Measurements from ENCODE around the gene ZNF777.
"Not testable (repeated sequence)": the region's sequence is repeated elsewhere in the genome, so short reads cannot be mapped to it uniquely, and the experiment has no call there.

ZNF777 gene

DNA sequence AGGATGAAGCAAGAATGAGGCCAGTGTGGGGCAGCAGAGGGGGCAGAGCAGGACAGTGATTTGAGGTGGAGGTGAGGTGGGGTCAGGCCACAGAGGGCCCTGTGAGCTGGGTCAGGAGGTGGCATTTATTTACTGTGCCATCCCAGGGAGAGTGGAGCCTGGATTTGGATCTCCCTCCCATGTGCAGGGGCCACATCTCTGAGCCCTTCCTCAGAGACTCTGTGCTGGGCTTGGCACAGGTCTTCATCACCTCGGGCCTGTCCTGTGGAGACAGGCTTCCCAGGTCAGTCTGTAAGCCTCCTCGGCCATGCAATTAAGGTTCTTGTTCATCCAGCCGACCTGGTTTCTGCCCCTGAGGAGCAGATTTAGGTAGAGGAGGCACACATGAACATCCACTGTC is 40.9 kb downstream of the ZNF777 start:
- DNase-seq (ENCODE audit: low read depth in 2 of 3, low spot score in 1 of 3), result no peak

DNA sequence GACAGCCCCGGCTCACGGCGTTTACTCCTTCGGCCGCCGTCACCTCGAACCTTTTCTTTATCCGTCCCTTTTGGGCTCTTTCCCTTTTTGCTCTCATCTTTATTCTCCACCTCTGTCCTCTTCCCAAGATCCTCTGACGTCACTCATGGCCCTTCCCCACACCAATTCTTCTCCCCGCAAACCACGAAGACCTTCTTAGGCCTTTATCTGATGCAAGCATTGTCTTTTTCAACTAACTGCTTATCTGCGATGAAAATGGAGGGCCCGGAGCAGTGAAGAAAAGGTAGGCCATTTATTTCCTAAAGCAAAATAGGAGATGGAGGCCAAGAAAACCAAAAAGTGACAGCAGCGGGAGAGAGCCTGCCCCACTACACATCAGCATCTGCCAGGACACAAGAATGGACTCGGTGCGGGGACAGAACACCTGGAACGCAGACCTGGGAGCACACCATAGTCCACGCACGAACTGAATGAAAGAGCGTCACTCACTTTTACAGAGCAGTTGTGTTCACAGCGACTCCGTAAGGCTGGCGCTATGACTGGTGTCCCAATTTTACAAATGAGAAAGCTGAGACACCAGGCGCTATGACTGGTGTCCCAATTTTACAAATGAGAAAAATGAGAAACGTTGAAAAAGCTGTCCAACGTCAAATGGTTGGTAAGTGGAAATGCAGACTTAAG is 45.3 kb downstream of the ZNF777 start:
- no peak for DNase-seq (ENCODE audit: low read depth in 2 of 3, low spot score in 1 of 3)

DNA sequence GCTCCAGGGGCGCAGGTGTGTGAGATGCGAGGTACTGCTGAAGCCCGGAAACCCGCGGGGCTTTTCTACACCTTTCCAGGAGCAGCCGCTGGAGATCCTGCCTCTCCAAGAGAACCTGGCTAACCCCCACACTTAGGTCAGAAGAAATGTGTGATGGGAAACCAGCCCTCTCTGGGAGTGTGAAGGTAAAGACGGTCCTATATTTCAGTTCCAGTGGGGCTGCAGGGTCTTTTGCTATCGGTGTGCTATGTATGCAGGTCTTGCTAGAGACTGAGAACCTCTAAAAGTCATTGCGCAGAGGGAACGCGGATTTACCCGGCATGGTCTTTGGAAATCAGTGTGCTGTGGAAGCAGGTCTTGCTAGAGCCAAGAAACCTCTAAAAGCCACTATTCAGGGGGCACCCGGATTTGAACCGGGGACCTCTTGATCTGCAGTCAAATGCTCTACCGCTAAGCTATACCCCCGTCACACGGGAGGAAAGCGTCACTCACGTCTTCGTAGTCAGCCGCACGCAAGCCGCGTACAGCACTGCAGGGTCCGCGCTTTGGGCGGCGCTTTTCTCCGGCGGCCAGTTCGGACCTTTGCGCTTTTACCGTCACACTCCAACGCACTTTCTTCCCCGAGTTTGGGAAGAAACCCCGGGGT is 46.0 kb downstream of the ZNF777 start:
- DNase-seq (ENCODE audit: low read depth in 2 of 3, low spot score in 1 of 3), result peak; percentile 24 to 62 (median 30)

DNA sequence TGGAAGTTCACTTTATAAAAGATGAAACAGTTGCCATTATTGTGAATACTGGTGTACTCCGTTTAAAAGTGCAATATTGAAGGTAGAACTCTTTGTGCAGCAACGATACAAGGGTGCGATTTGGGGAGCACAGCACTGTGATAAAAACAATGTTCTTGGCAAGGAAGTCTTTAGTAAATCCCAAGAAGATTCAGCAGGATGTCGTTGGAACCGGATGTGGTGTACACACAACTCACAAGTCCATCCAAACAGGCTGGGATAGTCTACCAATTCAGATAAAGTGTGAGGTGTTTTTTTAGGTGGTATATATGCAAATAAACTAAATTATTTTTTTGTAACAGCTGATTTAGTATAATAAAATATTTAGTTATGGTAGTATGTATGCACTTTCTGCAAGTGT is 46.7 kb downstream of the ZNF777 start:
- no peak for DNase-seq (ENCODE audit: low read depth in 2 of 3, low spot score in 1 of 3)

DNA sequence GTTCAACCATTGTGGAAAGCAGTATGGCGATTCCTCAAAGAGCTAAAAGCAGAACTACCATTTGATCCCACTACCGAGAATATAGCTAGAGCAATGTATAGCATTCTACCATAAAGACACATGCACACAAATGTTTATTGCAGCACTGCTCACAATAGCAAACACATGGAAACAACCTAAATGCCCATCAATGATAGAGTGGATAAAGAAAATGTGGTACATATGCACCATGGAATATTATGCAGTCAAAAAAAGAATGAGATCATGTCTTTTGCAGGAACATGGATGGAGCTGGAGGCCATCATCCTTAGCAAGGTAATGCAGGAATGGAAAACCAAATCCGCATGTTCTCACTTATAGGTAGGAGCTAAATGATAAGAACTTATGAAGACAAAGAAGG is 47.8 kb downstream of the ZNF777 start:
- not testable (repeated sequence) for DNase-seq (ENCODE audit: low read depth in 2 of 3, low spot score in 1 of 3)

DNA sequence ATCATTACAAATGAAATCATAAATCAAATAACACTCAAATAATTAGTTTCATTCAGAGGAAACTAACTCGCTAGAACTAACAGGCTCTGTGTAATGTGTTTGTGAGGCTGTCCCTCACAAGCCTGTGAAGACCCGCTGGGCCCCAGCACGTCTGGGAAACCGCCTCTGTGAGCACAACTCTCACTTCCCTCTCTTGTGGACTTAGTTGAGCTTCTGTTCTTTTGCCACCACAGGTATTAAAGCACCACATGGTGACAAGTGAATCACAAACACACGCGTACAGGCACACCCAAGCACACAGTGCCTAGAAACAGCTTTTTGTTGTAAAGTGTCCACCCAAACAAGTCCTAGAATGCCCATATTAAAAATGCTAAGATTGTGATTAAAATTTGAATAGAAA is 51.0 kb downstream of the ZNF777 start:
- no peak for DNase-seq (ENCODE audit: low read depth in 2 of 3, low spot score in 1 of 3)

DNA sequence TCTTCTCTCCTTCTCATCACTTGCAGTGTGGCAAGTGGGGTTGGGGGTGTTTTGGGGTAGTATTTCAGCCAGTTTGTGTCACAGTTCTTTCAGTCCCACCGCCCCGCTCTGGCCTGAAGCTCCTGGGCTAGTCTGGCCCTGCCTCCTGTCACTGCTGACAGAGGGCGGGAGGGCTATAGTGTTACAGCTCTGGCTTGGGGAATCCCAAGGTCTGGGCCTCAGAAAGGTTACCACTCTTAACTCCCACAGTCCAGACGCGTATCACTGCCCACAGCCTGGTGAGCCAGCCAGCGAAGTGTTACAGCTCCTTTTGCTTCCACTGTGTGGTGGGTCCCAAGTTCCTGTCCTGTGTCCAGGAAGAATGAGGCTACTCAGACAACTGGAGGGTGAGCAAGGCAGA is 56.0 kb downstream of the ZNF777 start:
- DNase-seq (ENCODE audit: low read depth in 2 of 3, low spot score in 1 of 3), result no peak

DNA sequence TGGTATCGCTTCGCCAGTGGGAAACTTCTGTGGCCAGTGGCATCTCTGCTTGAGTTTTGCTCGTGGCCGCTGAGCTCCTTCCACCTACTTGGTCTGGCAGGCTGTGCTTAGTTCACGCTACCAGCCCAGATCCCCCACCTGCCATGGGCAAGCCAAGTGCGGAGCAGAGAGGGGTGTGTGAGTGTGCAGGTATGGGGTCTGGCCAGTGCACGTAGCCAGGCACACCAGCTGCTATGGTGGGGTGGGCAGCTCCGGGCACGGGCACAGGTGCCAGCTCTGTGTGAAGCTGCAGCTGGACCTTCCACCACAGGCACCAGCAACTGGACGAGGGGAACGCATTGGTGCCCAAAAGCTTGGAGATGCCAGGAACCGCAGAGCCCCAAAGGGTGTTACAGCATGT is 56.5 kb downstream of the ZNF777 start:
- no peak for DNase-seq (ENCODE audit: low read depth in 2 of 3, low spot score in 1 of 3)

DNA sequence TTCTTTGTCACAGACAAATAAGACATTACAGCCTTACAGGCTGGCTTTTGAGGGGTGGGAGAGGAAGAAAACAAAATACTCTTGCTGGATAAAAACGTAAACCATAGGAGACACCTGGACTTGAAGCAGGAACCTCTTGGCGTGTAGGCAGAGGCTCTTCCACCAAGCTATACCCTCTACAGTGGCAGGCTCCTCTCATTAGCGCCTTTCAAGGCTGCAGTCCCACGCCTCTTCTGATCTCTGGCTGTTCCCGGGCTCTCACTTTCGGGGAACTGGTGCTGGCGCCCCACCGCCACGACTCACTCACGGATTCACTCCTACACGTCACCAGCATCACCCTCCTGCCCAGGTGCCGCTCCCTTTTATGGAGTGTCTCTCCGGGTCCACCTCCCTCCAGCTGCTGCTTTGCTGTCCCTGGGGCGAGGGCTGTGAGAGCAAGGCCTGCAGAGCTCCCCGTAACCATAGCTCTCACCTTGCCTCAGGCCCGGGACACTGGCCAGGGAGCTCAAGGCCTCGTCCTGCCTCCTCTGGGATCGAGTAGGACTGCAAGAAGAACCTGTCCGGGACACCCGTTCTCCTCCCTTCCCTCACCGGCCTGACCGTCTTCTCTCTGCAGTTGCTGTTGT is 62.6 kb downstream of the ZNF777 start:
- DNase-seq (ENCODE audit: low read depth in 2 of 3, low spot score in 1 of 3), result no peak

DNA sequence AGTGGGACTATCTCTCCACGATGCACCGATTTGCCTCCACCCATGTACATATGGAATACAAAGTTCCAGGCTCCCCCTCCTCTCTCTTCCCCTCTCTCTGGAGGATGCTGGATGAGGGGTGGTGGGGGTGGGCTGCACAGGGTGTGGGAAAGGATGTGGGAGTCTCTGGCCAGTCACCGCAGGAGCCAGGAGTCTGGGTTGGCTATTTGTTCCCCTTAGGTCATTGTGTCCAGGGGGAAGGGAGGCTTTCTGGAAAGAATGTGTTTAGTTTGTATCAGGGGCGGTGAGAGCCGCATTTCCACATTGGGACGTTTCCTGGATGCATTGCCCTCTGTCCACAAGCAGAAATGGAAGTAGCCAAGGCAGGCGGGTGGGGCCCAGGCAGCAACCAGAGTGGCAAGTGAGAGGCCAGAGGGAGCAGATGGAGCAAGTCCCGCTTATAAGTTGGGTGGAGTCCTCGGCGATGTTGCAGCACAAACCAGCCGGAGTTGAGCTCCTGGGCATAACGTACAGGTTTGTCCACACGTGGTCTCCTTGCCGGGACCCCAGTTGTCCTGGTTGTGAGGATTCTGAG is 63.3 kb downstream of the ZNF777 start:
- no peak for DNase-seq (ENCODE audit: low read depth in 2 of 3, low spot score in 1 of 3)

DNA sequence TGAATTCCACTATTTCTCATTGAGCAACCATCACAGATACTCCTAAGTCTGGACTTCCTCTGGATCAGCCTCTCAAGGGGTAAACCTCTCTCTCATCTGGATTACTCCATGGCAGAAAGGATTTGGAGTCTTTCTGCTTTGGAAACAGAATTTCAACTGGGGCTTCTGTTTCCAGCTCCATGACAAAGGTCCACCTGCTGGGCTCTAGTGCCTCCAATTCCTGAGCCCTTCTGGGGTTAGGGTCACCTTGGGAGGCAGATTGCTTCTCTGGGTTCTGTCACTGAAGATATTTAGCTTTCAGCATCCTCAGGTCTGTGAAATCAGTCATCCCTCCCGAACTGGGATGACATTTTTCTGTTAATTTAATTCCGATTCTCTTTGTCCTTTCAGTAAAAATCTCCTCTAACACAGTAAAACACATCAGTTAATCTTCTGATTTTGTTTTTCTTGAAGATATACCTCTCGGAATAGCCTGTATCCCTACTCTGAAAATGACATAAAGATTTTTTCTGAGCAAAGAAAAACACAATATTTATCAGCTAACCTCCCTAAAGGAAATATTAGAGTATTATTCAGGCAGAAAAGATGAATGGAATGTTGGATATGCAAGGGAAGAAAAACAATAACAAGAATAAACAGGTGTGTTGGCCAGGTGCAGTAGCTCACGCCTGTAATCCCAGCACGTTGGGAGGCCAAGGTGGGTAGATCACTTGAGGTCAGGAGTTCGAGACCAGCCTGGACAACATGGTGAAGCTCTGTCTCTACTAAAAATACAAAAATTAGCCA is 72.1 kb downstream of the ZNF777 start:
- not testable (repeated sequence) for DNase-seq (ENCODE audit: low read depth in 2 of 3, low spot score in 1 of 3)

DNA sequence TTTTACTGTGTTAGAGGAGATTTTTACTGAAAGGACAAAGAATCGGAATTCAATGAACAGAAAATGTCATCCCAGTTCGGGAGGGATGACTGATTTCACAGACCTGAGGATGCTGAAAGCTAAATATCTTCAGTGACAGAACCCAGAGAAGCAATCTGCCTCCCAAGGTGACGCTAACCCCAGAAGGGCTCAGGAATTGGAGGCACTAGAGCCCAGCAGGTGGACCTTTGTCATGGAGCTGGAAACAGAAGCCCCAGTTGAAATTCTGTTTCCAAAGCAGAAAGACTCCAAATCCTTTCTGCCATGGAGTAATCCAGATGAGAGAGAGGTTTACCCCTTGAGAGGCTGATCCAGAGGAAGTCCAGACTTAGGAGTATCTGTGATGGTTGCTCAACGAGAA is 74.3 kb downstream of the ZNF777 start:
- DNase-seq (ENCODE audit: low read depth in 2 of 3, low spot score in 1 of 3), result not testable (repeated sequence)

DNA sequence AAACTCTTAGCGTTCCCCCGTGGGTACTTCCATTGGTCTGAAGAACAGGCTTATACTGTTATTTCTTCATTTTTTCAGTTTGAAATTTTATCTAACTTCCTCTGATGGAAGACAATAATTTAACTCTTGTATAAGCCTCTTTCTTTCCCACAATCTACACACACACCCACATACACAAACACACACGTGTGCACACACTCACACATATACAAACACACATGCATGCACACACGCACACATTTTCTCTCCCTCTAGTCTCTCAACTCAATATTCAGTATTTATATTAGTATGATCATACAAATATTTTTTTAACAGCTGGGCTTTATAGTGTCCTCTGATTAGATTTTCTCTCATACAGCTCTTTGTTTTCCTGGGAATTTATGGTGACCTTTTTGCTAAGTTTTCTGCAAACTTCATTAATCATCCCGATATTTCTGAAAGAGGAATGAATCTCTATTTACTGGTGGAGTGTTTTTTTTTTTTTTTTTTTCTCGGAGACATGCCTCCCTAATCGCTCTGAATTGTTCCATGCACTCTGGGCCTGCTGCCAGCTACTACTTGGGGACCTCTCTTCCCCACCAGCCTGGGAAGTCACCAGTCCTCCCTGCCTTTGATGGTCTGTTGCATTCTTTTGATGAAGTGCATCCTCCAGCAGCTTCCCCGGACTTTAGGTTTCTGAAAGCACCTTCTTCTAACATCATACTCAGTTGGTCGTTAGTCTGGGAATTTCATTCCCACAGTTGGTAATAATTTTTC is 75.5 kb downstream of the ZNF777 start:
- DNase-seq (ENCODE audit: low read depth in 2 of 3, low spot score in 1 of 3), result no peak

Data from stimulated activated CD4-positive, alpha-beta T cell treated with anti-CD3 and anti-CD28 coated beads, Interleukin-12 subunit alpha, Interleukin-12 subunit beta, amount 100 ng/mL, for 48 hours (primary cell).